ENCODE data around the gene MBLAC2.

- TF ChIP-seq CTCF (IDR thresholded peaks at IDR 0.05), result no peak
- TF ChIP-seq POLR2A (IDR thresholded peaks at IDR 0.05), result no peak
- TF ChIP-seq POLR2AphosphoS5 (IDR thresholded peaks at IDR 0.05), result no peak
These were observed 3.1 kb upstream of the MBLAC2 start for GRCh38 chr5:90477621-90478215.

All from transverse colon (tissue), 4 donors.